PC-3 (cell line): Measurements from ENCODE around the gene CREG2. TPM values are rescaled to one million over a fixed set of nuclear protein-coding genes. Genes with fewer than 3 reads are reported as not detected.
A peak's percentile ranks its signal among the peaks of the same experiment; 100 is the strongest.

Experiments
- ATAC-seq: fragments of 200-7000 bp; cut with Tn5 transposase; 2 replicates; pipeline ENCODE4 v1.9.1; 2020; ENCODE audit warnings: mild to moderate bottlenecking, moderate library complexity
- BruUV-seq: library from RNA; stranded (reverse); fragments of 400-500 nt; replicated peaks from 2 replicates; lab custom pipeline; 2021; lab: Mats Ljungman, UMichigan
- CTCF ChIA-PET: fragments of 300-600 bp; sonication (Branson Sonifier 250); formaldehyde crosslinking; loops from one replicate; lab custom pipeline; 2022; ENCODE audit warnings: antibody characterized with exemption; lab: Charles Lee
- POLR2A ChIA-PET: fragments of 300-600 bp; sonication (Branson Sonifier 250); formaldehyde crosslinking; loops from one replicate; lab custom pipeline; 2022; ENCODE audit warnings: antibody characterized with exemption; ENCODE audit not compliant: unreplicated experiment; lab: Charles Lee
- DNase-seq: peaks from one replicate; pipeline ENCODE4 v3.0.0-alpha.2; 2015
- H2AFZ ChIP-seq: fragments of 300-600 bp; sonication (generic); 2 replicates; pipeline ENCODE4 v1.6.0; 2016; ENCODE audit warnings: antibody characterized with exemption, low read length
- H3F3A ChIP-seq: fragments of 300-600 bp; sonication (generic); one replicate; pipeline ENCODE4 v1.6.0; 2017; ENCODE audit warnings: antibody characterized with exemption, low read length, control low read depth, mild to moderate bottlenecking; ENCODE audit not compliant: unreplicated experiment
- H3K27ac ChIP-seq: fragments of 300-600 bp; sonication (generic); 2 replicates; pipeline ENCODE4 v1.5.1; 2016; ENCODE audit warnings: mild to moderate bottlenecking, low read length
- H3K27me3 ChIP-seq: fragments of 300-600 bp; sonication (generic); 2 replicates; pipeline ENCODE4 v1.6.1; 2016; ENCODE audit warnings: low read length, mixed read lengths
- H3K36me3 ChIP-seq: fragments of 300-600 bp; sonication (generic); 2 replicates; pipeline ENCODE4 v1.6.1; 2016; ENCODE audit warnings: low read depth, mixed run types, low read length, mixed read lengths
- H3K4me1 ChIP-seq: fragments of 300-600 bp; sonication (generic); 2 replicates; pipeline ENCODE4 v1.5.1; 2016; ENCODE audit warnings: low read length; ENCODE audit not compliant: insufficient read depth
- H3K4me2 ChIP-seq: fragments of 300-600 bp; sonication (generic); 2 replicates; pipeline ENCODE4 v1.6.0; 2016; ENCODE audit warnings: low read length
- H3K4me3 ChIP-seq: fragments of 300-600 bp; sonication (generic); 2 replicates; pipeline ENCODE4 v1.5.1; 2016; ENCODE audit warnings: mild to moderate bottlenecking, low read length, mixed read lengths
- H3K79me2 ChIP-seq: fragments of 300-600 bp; sonication (generic); 2 replicates; pipeline ENCODE4 v1.6.1; 2017; ENCODE audit warnings: low read length, mixed read lengths
- H3K9ac ChIP-seq: fragments of 300-600 bp; sonication (generic); 2 replicates; pipeline ENCODE4 v1.6.0; 2016; ENCODE audit warnings: mild to moderate bottlenecking, low read length
- H3K9me2 ChIP-seq: fragments of 300-600 bp; sonication (generic); replicated peaks from 2 replicates; pipeline ENCODE4 v1.6.1; 2016; ENCODE audit warnings: mixed run types, low read length, mixed read lengths
- H3K9me3 ChIP-seq: fragments of 300-600 bp; sonication (generic); 2 replicates; pipeline ENCODE4 v1.6.1; 2016; ENCODE audit warnings: low read length, mixed read lengths
- H4K20me1 ChIP-seq: fragments of 300-600 bp; sonication (generic); 2 replicates; pipeline ENCODE4 v1.6.1; 2016; ENCODE audit warnings: low read length, mixed read lengths
- CTCF ChIP-seq: fragments of 300-600 bp; sonication (generic); conservative IDR thresholded peaks from 2 replicates; pipeline ENCODE4 v1.5.1; 2017; ENCODE audit warnings: antibody characterized with exemption, low read depth, mild to moderate bottlenecking, low read length
- EZH2 ChIP-seq: fragments of 300-600 bp; sonication (generic); IDR thresholded peaks from one replicate; pipeline ENCODE4 v1.6.1; 2017; ENCODE audit warnings: antibody characterized with exemption, mild to moderate bottlenecking, low read length; ENCODE audit not compliant: unreplicated experiment
- EZH2phosphoT487 ChIP-seq: fragments of 300-600 bp; sonication (generic); IDR thresholded peaks from 2 replicates; pipeline ENCODE4 v1.6.1; 2018; ENCODE audit warnings: mild to moderate bottlenecking, antibody characterized with exemption, low read length, borderline replicate concordance
- intact Hi-C: fragments of 100-400 bp; cut with micrococcal nuclease; formaldehyde crosslinking; loops from 2 replicates; pipeline ENCODE4 v1.9.0; 2023
- total RNA-seq: library from RNA; depleted of rRNA; stranded (reverse); fragments of >200 nt; gene quantifications from 2 replicates; pipeline ENCODE4 v1.2.3, GENCODE V29; 2014

Gene CREG2
- total RNA-seq, 1 experiment from 2014 or later, result 40.0 TPM

DNA sequence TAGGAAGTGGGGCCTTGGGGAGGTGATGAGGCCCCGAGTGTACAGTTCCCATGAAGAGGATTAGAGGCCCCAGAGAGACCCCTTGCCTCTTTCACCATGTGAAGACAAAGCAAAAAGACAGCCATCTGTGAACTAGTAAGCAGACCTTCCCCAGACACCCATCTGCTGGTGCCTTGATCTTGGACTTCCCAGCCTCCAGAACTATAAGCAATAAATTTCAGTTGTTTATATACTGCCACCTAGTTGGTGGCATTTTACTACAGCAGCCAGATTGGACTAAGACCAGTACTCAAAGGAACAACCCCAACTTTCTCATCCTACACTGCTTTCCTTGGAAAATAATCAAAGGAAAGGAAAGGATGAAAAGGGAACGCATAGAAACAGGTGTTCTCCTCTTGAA, 27.9 kb upstream of the CREG2 start:
- Histone ChIP-seq H4K20me1 (no peaks in the 10 kb centered on the region), H3K36me3 (no peaks in the 10 kb centered on the region), H3K9me3 (no peaks in the 10 kb centered on the region), H3K27ac (no peak overlapping the region), H3K4me1 (peaks cover 27% of the 10 kb centered on the region), H3F3A (no peaks in the 10 kb centered on the region), H3K9me2 (no peaks in the 10 kb centered on the region), H3K27me3 (no peaks in the 10 kb centered on the region), H3K79me2 (no peaks in the 10 kb centered on the region), H3K9ac (no peak overlapping the region), H2AFZ (no peak overlapping the region), H3K4me2 (no peak overlapping the region), H3K4me3 (no peak overlapping the region)
- intact Hi-C loops, result no loop called here
- ATAC-seq, result no peak
- no peak for TF ChIP-seq EZH2phosphoT487
- TF ChIP-seq CTCF, result peak; percentile 38; the same call in 1 of the 2 replicates
- no peak for DNase-seq
- POLR2A ChIA-PET, result no interaction called here
- no TSS peak for BruUV-seq
- CTCF ChIA-PET, result no interaction called here

DNA sequence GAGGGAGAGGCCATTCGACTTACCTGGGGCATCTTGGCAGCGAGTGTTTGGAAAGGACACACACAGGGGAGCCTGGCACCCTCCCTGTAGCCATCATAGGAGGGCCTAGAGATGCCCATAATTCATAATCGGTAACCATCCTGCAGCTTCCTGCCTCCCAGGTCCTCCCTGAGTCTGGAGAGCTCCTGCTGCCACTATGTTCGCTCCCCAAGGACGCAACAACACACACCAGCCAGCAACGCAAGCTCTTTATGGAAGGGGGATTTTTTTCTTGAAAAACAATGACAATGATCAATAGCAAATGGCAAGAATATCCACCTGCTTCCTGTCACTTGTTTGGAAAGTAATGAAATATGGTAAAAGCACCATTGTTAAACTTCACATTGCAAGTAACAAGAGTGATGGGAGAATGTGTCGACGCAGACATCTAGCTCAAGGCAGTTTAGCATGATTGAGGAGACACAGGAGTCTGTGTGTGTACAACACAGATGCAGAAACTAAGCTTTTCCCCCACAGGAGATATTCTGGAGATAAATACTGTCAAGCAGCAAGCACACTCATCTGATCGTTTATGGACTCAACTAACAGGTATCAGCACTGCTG, 24.9 kb upstream of the CREG2 start:
- Histone ChIP-seq H3K36me3 (no peaks in the 10 kb centered on the region), H3F3A (no peaks in the 10 kb centered on the region), H3K4me3 (no peak overlapping the region), H4K20me1 (no peaks in the 10 kb centered on the region), H3K9me3 (no peaks in the 10 kb centered on the region), H3K4me1 (peaks cover 19% of the 10 kb centered on the region), H3K27ac (peak overlapping the region; percentile 86), H3K79me2 (no peaks in the 10 kb centered on the region), H3K4me2 (no peak overlapping the region), H3K9me2 (no peaks in the 10 kb centered on the region), H3K27me3 (no peaks in the 10 kb centered on the region), H2AFZ (no peak overlapping the region), H3K9ac (peak overlapping the region; percentile 53; the same call in 1 of the 2 replicates)
- no peak for TF ChIP-seq EZH2
- TF ChIP-seq EZH2phosphoT487, result no peak
- no peak for TF ChIP-seq CTCF
- intact Hi-C loops, result no loop called here
- DNase-seq (no peak), ATAC-seq (no peak)
- ChIA-PET CTCF (no interaction called here), POLR2A (no interaction called here)
- BruUV-seq, result no TSS peak

DNA sequence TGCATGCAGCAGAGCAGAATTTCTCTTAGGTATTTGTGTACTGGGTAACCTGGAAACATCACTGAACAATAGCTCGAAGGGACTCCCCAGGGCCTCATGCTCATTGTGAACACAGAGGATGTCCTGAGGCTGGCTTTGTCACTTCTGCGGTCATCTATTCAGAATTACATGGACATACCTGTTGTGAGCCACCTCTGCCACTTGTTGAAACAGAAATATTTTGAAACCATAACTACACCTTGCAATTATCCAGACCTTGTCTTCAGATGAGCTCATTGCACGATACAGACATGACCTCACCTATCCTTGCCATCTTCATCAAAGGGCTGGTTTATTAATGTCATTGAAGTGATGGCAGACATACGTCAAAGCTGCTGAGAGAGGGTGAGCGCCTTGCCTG, 23.4 kb upstream of the CREG2 start:
- peak; percentile 88 for DNase-seq
- no peaks in the 10 kb centered on the region for H3K27me3 ChIP-seq
- no peak overlapping the region; the same call in 1 of the 2 replicates for H3K4me2 ChIP-seq

More for the DNA sequence above, 23.4 kb upstream of the CREG2 start:
- BruUV-seq, result no TSS peak
- peak; percentile 45 for ATAC-seq
- intact Hi-C loops, result no loop called here
- Histone ChIP-seq H3K79me2 (no peaks in the 10 kb centered on the region), H3K36me3 (no peaks in the 10 kb centered on the region), H3K9ac (peak overlapping the region; percentile 53; the same call in 1 of the 2 replicates), H3K4me3 (no peak overlapping the region), H3K9me3 (no peaks in the 10 kb centered on the region), H3K27ac (peak overlapping the region; percentile 91), H3K4me1 (peaks cover 19% of the 10 kb centered on the region), H4K20me1 (no peaks in the 10 kb centered on the region), H3K9me2 (no peaks in the 10 kb centered on the region), H2AFZ (no peak overlapping the region), H3F3A (no peaks in the 10 kb centered on the region)
- TF ChIP-seq EZH2, result no peak
- no peak for TF ChIP-seq EZH2phosphoT487
- TF ChIP-seq CTCF, result no peak
- ChIA-PET CTCF (interaction anchor here (0.7 kb wide), 1 partner anchor 421 kb away, joined by 3 read pairs; no protein-coding TSS in a partner anchor), POLR2A (no interaction called here)
